Astrocyte (in vitro differentiated cells and primary cell): Measurements from ENCODE around the gene ST3GAL4.

Experiments
- EZH2 ChIP-seq: IDR thresholded peaks from 2 replicates; pipeline ENCODE4 v1.6.1; 2012; ENCODE audit warnings: mild to moderate bottlenecking, low read length, inconsistent platforms; ENCODE audit not compliant: insufficient read depth
- TF ChIP-seq, protein P1 (sequence below): IDR thresholded peaks from 2 replicates; pipeline ENCODE4 v1.5.1; 2011; ENCODE audit warnings: low read depth, mild to moderate bottlenecking, inconsistent platforms, low read length, moderate library complexity; ENCODE audit not compliant: insufficient read depth

- TF ChIP-seq, protein P1, sequence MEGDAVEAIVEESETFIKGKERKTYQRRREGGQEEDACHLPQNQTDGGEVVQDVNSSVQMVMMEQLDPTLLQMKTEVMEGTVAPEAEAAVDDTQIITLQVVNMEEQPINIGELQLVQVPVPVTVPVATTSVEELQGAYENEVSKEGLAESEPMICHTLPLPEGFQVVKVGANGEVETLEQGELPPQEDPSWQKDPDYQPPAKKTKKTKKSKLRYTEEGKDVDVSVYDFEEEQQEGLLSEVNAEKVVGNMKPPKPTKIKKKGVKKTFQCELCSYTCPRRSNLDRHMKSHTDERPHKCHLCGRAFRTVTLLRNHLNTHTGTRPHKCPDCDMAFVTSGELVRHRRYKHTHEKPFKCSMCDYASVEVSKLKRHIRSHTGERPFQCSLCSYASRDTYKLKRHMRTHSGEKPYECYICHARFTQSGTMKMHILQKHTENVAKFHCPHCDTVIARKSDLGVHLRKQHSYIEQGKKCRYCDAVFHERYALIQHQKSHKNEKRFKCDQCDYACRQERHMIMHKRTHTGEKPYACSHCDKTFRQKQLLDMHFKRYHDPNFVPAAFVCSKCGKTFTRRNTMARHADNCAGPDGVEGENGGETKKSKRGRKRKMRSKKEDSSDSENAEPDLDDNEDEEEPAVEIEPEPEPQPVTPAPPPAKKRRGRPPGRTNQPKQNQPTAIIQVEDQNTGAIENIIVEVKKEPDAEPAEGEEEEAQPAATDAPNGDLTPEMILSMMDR = no peak
- TF ChIP-seq EZH2 = no peak
Observed at GRCh38 chr11:126461996-126462395, 106.5 kb downstream of the ST3GAL4 start.
